Activated CD4-positive, alpha-beta T cell treated with anti-CD3 and anti-CD28 coated beads for 1 hour (primary cell): Measurements from ENCODE around the gene ABCC9.
"Not testable (repeated sequence)": the region's sequence is repeated elsewhere in the genome, so short reads cannot be mapped to it uniquely, and the experiment has no call there.

Experiments used
- DNase-seq: peaks from one replicate; pipeline ENCODE4 v3.0.0-alpha.2; 2020

The ABCC9 gene

DNA sequence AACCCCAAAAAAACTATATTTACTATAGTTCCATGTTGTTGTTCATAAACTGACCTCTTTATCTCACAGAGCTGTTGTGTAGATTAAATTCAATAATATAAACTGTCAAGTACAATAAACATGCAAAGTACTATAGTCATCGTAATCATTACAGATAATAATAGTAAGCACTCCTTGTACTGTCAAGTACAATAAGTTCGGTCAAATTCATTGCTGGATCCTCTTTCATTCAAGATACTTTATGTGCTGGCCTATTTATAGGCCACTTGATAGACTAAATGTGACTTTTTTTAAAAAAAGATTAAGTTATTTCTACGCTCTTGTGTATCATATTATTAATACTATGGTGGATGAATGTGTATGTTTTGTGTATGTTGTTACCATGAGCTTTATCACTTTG is 127.5 kb downstream of the ABCC9 start:
- no peak for DNase-seq

DNA sequence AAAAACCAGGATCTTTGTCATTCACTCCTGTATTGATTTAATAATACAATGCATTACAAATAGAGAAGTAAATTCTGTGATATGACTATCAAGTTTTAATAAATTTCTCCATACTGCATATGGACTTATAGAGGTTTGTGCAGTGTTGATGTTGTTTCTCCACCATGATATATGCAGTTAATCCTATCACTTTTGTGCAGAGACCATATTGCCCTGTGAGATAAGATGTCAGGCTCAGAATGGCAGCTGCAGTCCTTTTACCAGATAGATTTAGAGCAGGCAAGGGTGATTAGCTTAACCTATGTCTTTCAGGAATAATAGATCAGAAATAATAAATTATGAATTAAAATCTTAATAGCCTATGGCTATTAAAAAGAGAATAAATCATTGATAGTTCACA is 128.1 kb downstream of the ABCC9 start:
- no peak for DNase-seq

DNA sequence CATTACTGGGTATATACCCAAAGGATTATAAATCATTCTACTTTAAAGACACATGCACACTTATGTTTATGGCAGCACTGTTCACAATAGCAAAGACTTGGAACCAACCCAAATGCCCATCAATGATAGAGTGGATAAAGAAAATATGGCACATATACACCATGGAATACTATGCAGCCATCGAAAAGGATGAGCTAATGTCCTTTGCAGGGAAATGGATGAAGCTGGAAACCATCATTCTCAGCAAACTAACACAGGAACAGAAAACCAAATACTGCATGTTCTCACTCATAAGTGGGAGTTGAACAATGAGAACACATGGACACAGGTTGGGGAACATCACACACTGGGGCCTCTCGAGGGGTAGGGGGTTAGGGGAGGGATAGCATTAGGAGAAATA is 128.9 kb downstream of the ABCC9 start:
- not testable (repeated sequence) for DNase-seq

DNA sequence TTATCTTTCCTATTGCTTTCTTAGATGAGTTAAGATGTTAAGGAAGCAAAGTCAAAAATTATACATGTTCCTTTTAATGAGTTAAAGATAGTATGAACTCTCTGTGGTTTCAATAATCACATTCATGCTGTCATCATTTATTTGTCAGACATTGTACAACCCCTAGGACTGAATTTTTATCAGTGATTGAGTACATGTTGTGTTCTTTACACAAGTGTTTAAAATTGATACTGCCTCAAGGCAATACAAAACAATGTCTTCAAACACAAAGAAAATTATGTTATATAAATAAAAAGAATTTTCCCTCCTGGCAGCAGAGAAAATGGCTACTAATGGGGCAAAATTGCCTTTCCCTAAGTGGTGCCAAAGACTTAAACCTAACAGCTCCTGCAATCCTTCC is 132.1 kb downstream of the ABCC9 start:
- no peak for DNase-seq

DNA sequence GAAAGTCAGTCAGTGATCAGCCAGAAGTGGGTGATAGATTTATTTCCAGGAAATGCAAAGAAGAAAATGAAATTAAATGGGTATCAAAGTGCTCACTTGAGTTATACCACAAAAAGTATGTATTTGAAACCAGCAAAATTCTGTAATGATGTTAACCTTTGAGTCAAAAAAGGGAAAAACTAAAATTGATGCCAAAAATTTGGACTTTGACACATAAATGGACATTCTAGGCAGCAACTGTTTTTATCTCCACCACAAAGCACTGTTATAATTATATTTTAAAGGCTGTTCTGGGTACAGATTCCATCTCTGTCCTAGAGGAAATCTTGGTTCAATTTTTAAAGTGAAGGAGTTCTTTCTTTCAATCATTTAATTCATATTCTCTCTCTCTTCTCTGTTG is 135.0 kb downstream of the ABCC9 start:
- no peak for DNase-seq

DNA sequence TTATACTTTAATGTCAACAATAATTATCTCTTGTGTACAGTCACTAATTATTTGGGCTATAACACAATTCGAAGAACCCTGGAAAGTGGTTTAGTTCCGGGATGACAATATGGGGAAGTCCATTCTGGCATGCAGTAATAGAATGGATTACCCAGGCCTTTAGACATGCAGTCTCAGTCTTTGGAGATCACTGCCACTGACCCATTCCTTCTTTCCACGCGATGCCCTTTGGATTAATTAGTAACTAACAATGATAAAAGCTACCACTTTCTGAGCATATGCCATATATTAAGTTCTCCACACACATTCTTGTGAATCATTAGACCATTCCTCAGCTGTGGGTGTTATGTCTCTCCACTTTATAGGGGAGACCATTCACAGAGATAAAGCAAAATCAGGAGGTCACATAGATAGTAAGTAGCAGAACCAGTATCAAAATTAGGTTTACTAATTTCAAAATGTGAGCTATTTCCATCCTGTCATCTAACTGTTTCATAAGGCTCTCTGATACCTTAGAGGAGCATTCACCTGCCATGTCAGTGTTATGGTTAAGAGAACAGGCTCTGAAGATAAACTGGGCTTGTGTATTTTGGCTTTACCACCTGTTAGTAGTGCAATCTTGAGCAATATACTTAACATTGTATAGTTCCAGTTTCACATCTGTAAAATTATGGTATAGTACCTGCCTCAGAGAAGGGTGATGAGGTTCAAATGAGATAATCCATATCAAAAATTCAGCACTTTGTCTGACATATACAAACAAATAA is 139.5 kb downstream of the ABCC9 start:
- DNase-seq = no peak

DNA sequence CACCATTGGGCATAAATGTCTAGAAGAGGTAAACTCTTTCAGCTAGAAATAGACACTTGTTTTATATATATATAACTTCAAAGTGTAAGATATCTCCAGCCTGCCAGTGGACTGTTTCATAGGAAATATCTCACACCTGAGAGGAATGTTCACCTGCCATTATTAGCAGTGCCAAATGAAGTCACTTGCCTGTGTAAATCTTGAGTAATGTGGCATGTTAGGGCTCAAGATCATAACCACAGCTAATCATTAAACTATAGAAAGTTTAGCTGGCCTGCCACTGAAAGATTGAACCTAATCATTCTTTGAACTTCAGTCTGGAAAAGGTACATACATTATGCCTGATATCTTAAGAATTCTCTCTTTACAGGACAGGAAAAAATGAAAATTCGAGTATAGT is 141.2 kb downstream of the ABCC9 start:
- DNase-seq = no peak

DNA sequence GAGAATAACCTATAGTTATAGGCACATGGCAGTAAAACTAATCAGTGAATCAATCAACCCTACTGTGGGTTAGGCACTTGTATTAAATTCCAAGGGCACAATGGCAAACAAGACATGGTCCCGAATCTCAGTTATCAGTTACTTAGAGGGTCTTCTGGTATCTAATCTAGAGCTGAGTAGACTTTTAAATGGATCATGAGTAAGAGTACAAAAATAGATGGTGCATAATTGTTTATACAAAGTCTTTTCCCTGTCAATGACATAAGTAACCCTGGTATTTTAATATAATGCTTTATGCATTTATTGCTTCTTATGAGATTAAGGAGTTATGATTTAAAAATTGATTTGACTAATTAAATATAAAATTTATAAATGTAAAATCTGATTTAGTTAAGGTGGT is 143.7 kb downstream of the ABCC9 start:
- DNase-seq = no peak

DNA sequence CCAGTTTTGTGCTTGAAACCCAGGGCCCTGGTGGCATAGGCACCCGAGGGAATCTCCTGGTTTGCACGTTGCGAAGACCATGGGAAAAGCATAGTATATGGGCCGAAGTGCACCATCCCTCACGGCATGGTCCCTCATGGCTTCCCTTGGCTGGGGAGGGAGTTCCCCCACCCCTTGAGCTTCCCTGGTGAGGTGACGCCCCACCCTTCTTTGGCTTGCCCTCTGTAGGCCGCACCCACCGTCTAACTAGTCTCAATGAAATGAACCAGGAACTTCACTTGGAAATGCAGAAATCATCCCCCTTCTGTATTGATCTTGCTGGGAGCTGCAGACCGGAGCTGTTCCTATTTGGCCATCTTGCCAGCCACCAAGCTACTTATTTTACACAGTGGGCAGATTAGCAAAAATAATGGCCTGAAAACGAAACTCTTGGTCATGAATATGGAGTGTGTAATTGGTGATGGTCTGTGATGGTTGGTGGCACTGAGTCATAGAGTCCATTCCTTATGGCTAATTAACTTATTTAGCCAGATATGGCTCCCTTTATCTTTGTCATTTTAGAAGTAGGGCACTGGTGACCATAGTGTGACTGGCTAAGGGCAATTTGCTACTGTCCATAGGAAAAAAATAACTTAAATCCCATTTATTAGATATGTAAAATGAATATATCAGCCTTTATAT is 145.4 kb downstream of the ABCC9 start:
- DNase-seq = no peak

DNA sequence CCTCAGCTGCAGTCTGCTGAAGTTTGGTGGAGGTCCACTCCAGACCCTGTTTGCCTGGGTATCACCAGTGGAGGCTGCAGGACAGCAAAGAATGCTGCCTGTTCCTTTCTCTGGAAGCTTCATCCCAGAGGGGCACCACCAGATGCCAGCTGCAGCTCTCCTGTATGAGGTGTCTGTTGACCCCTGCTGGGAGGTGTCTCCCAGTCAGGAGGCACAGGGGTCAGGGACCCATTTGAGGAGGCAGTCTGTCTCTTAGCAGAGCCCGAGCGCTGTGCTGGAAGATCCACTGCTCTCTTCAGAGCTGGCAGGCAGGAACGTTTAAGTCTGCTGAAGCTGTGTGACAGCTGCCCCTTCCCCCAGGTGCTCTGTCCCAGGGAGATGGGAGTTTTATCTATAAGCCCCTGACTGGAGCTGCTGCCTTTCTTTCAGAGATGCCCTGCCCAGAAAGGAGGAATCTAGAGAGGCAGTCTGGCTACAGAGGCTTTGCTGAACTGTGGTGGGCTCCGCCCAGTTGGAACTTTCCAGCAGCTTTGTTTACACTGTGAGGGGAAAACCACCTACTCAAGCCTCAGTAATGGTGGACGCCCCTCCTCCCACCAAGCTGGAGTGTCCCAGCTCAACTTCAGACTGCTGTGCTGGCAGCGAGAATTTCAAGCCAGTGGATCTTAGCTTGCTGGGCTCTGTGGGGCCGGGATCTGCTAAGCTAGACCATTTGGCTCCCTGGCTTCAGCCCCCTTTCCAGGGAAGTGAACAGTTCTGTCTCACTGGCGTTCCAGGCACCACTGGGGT is 146.2 kb downstream of the ABCC9 start:
- DNase-seq = not testable (repeated sequence)

DNA sequence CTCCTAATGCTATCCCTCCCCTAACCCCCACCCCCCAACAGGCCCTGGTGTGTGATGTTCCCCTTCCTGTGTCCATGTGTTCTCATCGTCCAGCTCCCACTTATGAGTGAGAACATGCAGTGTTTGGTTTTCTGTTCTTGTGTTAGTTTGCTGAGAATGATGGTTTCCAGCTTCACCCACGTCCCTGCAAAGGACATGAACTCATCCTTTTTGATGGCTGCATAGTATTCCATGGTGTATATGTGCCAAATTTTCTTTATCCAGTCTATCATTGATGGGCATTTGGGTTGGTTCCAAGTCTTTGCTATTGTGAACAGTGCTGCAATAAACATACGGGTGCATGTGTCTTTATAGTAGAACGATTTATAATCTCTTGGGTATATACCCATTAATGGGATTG is 151.5 kb downstream of the ABCC9 start:
- DNase-seq = not testable (repeated sequence)

DNA sequence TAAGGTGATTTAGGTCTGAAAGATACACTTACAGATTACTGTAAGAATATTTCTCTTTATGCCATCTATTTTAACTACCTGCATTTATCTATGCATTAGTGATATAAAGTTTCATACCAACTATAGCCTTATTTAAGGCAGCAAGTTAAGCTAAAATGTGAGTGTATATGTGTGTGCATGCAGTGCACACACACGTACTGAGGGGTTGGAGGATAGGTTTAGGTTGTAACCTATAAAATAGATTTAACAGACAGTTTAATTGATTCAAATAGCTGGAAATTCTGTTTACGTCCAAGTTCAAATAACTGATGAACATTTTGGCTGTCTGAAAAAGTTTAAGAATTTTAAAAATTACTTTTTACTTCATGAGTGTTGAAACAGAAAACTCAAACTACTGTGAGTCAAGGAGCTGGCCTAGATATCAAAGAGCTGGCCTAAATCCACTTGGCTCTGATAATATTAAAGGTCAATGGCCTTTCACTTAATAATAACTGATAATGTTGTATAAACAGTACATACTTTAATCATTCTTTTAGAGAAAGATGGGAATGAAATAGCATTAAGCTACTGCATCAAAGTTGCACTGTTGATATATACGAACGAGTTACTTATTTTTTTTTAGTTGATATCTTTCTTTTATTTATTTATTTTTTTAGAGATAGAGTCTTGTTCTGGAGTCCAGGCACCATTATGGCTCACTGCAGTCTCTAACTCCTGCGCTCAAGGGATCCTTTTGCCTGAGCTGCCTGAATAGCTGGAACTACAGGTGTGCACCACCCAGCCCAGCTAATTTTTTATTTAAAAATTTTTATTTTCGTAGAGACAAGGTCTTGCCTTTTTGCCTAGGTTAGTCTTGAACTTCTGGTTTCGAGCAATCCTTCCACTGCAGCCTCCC is 152.9 kb downstream of the ABCC9 start:
- DNase-seq = no peak

DNA sequence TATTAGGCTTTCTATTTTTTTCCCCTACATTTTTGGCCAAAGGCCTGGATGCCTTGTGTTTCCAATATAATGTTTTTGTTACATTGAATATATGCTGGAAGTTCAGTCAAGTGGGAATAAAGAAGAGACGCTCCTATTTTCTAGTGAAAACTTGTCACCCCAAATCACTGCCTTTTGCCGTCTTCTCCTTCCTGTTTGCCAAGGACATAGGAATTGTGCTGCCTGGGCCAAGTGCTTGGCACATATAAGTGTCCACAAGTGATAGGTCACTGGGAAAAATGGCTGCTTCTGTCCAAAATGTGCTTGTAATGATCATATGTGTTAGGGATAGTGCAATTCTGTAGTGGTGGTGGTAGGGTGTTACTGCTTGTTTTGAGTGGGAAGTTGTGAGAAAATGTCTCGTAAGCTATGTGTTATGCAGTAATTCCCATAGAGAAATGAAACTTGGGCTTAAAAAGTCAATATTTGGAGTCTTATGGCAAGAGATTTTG is 155.1 kb downstream of the ABCC9 start:
- no peak for DNase-seq

DNA sequence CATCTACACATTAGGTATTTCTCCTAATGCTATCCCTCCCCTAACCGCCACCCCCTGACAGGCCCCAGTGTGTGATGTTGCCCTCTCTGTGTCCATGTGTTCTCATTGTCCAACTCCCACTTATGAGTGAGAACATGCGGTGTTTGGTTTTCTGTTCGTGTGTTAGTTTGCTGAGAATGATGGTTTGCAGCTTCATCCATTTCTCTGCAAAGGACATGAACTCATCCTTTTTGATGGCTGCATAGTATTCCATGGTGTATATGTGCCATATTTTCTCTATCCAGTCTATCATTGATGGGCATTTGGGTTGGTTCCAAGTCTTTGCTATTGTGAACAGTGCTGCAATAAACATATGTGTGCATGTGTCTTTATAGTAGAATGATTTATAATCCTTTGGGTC is 158.5 kb downstream of the ABCC9 start:
- not testable (repeated sequence) for DNase-seq

DNA sequence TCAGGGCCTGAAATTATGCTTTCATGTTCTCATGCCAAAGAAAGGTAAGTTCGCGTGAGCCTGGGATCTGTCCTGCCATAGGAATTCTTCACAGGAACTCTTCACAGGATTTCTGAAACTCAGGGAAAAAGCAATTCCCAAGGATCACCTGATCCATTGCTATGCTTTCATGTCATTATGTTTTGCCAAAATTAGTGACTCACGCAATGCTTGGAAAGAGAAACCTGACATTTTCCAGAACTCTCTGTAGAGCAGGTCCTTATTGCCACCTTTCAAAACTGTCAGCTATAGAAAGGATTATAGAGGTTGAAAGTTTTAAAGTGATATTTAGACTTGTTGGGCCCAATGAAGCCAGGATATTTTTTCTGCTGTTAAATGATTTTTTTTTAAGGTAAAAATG is 160.4 kb downstream of the ABCC9 start:
- DNase-seq = no peak

DNA sequence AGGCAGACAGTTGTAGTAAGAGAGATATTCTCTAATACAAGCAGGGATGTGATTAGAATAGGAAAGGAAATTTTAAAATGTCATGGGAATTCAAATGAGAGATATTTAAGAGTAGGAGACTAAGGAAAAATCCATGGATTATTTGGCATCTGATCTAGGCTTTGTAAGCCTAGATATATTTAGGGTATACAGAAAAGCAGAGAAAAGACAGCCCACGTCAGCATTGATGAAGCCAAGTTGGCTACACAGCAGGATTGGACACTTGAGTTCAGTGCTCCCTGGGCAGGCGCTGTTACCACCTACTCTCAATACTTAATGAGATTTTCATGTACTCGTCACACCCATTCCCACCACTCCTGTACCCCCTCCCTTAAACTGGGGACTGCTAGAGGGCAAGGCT is 165.1 kb downstream of the ABCC9 start:
- no peak for DNase-seq

DNA sequence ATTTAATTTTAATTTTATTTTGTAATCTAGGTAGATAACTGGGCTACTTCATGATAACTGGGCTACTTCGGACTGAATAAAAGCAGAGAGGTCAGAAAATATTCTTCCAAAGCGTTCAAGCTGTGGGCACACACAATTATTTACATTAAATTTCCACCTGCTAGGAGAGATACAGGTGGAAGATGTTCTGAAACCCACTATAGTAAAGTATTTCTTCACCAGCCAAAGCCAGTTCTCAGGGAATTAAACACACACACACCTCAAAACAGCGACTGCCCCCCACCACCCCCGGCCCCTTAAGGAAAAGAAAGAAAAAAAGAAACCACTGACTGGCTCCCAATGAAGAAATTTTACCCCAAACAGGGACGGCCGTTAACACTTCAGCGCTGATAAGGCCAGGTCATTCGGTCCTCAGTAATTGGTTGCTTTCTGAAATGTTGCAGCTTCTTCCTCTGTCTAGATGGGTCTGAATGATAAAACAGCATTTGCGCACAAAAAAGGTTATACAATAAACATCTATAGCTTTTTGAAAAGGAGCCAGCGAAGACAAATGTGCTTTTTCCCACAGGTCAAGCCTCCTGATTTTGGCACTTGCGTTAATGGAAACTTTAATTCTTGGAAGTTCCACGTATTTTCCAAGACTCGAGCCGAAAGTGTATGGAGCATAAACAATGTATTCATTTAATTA is 165.9 kb downstream of the ABCC9 start:
- no peak for DNase-seq

DNA sequence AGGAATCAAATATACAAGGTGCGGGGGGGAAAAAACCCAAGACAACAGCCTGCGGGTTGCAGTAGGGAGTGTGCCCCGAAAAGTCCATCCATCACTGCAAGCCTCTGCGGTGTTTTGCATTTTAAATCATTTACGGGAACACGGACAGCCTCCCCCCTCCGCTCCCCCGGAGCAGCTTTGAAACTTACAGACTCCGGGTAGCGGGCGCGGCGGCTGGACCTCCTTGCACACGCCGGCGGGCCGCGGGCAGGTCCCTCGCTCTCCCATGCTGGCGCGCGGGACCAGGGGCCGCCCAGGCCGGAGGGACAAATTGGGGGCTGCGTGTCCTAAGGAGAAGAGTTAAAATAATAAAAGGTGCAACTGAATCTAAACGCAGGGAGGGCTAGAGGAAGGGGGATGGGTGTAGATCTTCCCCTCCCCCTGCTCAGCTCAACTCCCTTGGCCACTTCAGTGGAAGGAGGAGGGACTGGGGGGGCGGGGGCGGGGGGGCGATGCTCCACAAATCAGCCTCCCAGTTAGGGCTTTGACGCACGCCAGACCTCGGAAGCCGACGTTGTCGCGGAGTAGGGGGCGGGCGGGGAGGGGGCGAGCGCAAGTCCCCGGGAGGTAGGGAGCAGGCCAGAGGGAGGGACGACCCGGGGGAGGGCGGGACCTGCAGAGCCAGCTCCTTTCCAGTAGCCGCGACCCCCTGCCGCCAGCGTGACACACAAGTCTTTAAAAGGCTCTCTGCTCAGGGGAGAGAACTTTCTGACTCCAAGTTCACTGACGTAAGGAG is 166.7 kb downstream of the ABCC9 start, which contains the start of gene KCNJ8:
KCNJ8 (minus strand) TSS at position 349 of the 775 bp plus-strand sequence. CDS start 1,090 bp downstream, outside the sequence.
- no peak for DNase-seq

DNA sequence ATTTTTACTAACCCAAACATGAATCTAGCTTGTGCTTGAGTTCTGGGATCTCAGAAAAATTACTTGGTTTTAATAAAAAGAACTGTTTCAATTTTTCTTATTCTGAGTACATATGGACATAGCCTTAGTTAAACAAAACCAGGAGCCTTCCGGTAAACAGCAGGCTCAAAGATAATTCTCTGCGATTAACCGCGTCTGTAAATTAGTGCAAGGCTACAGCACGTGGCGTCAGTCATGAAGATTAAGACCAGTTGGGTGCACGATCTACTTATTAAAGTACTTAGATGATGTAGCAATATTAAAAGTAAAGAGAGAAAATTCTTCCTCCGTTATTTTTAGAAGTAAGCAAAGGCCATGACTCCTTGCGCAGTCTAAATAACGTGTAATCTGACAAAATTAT is 167.4 kb downstream of the ABCC9 start:
- no peak for DNase-seq

DNA sequence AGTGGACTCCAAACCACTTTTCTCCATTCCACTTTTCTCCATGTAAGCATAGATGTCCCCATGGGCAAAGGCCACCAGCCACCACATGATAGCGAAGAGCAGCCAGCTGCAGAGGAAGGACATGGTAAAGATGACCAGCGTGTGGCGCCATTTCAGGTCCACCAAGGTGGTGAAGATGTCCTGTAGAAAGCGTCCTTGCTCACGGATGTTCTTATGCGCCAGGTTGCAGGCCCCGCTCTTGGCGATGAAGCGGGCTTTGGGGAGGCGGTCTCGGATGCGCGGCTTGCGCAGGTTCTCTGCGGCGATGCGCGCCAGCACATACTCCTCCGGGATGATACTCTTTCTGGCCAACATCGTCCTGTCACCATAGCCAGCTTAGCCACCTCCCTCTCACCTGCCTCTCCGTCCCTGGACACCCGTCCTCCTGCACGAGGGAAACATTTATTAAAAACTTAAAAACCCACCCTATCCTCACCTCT is 167.9 kb downstream of the ABCC9 start:
- no peak for DNase-seq

DNA sequence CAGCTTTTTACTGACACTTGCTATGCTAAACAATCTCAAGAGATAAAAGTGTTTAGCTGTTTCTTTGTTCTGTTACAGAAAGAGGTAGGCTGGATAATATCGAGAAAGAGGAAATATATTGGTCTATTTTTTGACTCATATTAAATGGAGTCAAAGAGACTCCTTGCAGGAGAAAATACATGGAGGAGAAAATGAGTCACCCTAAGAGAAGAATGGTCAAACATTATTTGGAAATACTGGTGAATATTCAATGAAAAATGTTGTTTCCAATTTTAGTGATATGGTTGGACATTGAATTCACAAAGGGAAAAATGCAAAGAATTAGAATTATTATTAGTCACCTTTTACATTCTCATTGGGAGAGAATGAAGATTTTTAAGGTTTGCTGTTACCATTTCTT is 169.9 kb downstream of the ABCC9 start:
- DNase-seq = no peak
